ENCODE results near the gene CTIF. TPM values are rescaled to one million over a fixed set of nuclear protein-coding genes. Genes with fewer than 3 reads are reported as not detected.

CTIF gene
- total and polyA plus RNA-seq, 2 experiments from 2014 or later: 22.1 to 27.9 TPM

DNA sequence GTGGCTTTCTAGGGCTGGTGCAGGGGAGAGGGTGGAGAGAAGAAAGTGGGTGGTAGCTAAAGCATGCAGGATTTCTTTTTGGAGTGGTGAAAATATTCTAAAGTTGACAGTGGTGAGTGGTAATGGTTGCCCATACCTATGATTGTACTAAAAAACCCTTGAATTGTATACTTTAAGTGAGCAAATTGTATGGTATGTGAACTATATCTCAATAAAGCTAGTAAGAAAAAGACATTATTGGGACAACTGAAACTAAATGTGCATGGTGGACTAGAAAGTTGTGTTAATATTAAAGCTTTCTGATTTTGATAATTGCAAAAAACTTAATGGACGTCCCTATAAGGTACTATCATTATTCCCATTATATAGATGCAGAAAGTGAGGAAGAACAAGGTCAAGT is 361.6 kb downstream of the CTIF start:
- no peak overlapping the region for H3K4me3 ChIP-seq
- no peaks in the 10 kb centered on the region for H3K9me3 ChIP-seq (ENCODE audit: low read depth)
- H3K79me2 ChIP-seq: no peaks in the 10 kb centered on the region
- TF ChIP-seq EZH2phosphoT487 (IDR thresholded peaks at IDR 0.05; ENCODE audit: low read depth, severe bottlenecking, unreplicated experiment) (no peak), EZH2 (IDR thresholded peaks at IDR 0.05; ENCODE audit: borderline replicate concordance) (no peak)
- TF ChIP-seq, protein P1, sequence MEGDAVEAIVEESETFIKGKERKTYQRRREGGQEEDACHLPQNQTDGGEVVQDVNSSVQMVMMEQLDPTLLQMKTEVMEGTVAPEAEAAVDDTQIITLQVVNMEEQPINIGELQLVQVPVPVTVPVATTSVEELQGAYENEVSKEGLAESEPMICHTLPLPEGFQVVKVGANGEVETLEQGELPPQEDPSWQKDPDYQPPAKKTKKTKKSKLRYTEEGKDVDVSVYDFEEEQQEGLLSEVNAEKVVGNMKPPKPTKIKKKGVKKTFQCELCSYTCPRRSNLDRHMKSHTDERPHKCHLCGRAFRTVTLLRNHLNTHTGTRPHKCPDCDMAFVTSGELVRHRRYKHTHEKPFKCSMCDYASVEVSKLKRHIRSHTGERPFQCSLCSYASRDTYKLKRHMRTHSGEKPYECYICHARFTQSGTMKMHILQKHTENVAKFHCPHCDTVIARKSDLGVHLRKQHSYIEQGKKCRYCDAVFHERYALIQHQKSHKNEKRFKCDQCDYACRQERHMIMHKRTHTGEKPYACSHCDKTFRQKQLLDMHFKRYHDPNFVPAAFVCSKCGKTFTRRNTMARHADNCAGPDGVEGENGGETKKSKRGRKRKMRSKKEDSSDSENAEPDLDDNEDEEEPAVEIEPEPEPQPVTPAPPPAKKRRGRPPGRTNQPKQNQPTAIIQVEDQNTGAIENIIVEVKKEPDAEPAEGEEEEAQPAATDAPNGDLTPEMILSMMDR (IDR thresholded peaks at IDR 0.05; ENCODE audit: poor library complexity): no peak
- H3K4me1 ChIP-seq (ENCODE audit: insufficient read depth): peaks cover 12% of the 10 kb centered on the region
- H3K4me2 ChIP-seq: no peak overlapping the region
- no peaks in the 10 kb centered on the region for H3K9me2 ChIP-seq (replicated peaks; ENCODE audit: insufficient read depth)
- no peaks in the 10 kb centered on the region for H4K20me1 ChIP-seq (ENCODE audit: insufficient read depth, poor library complexity, severe bottlenecking)
- H3K27ac ChIP-seq: no peak overlapping the region
- H3K36me3 ChIP-seq (replicated peaks; ENCODE audit: insufficient read depth, low read depth): no peaks in the 10 kb centered on the region
- 90% methylated on average over 1 of the region's 1 CpG for WGBS (ENCODE audit: low lambda C conversion rate, missing lambda C conversion rate)
- no peak overlapping the region for H2AFZ ChIP-seq
- no peak for DNase-seq (ENCODE audit: low spot score)
- no peaks in the 10 kb centered on the region for H3K27me3 ChIP-seq

DNA sequence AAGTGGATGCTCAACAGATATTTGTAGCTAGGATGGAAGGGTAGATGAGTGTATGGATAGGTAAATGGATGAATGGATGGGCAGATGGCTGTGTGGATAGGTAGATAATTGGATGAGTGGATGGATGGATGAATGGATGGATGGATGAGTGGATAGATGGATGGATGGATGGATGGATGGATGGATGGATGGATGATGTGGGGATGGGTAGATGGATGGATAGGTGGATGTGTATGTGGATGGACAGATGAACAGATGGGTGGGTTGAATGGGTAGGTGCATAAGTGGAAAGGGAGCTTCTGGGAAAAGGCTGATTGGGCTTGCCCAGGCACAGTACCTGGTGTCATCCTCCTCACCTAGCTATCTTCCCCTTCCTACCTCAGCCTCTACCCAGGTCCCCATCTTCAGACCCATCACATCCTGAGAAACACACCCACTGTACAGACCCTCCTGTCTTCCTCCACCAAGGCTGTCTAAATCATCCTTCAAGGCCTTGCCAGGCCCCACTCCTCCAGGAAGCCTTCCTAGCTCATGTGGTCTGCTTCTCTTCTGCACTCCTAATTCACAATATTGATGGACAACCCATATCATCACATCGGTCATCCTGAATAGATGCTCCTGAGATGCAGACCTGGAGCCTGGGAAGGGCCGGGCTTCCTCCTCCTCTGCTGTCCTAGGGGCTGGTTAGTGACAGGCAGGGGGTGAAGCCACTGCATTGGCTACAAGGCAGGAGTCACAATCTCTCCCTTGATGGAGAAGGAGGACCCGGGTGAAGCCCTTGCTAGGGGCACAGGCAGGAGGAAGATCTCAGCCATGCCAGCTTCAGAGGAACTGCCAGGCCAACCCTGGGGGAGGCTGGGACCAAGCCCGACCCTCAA is 362.6 kb downstream of the CTIF start:
- H2AFZ ChIP-seq: no peak overlapping the region
- no peaks in the 10 kb centered on the region for H3K9me2 ChIP-seq (replicated peaks; ENCODE audit: insufficient read depth)
- no peak for TF ChIP-seq EZH2phosphoT487 (IDR thresholded peaks at IDR 0.05; ENCODE audit: low read depth, severe bottlenecking, unreplicated experiment)
- TF ChIP-seq, protein P1 (IDR thresholded peaks at IDR 0.05; ENCODE audit: poor library complexity): no peak
- no peak for TF ChIP-seq EZH2 (IDR thresholded peaks at IDR 0.05; ENCODE audit: borderline replicate concordance)
- peaks cover 12% of the 10 kb centered on the region for H3K4me1 ChIP-seq (ENCODE audit: insufficient read depth)
- H4K20me1 ChIP-seq (ENCODE audit: insufficient read depth, poor library complexity, severe bottlenecking): no peaks in the 10 kb centered on the region
- H3K27me3 ChIP-seq: no peaks in the 10 kb centered on the region
- H3K9me3 ChIP-seq (ENCODE audit: low read depth): no peaks in the 10 kb centered on the region
- H3K4me3 ChIP-seq: no peak overlapping the region
- no peak overlapping the region for H3K4me2 ChIP-seq
- WGBS (ENCODE audit: low lambda C conversion rate, missing lambda C conversion rate): 75% methylated on average over 4 of the region's 4 CpGs
- no peak for DNase-seq (ENCODE audit: low spot score)
- H3K27ac ChIP-seq: peak overlapping the region; percentile 92
- H3K79me2 ChIP-seq: no peaks in the 10 kb centered on the region
- no peaks in the 10 kb centered on the region for H3K36me3 ChIP-seq (replicated peaks; ENCODE audit: insufficient read depth, low read depth)

DNA sequence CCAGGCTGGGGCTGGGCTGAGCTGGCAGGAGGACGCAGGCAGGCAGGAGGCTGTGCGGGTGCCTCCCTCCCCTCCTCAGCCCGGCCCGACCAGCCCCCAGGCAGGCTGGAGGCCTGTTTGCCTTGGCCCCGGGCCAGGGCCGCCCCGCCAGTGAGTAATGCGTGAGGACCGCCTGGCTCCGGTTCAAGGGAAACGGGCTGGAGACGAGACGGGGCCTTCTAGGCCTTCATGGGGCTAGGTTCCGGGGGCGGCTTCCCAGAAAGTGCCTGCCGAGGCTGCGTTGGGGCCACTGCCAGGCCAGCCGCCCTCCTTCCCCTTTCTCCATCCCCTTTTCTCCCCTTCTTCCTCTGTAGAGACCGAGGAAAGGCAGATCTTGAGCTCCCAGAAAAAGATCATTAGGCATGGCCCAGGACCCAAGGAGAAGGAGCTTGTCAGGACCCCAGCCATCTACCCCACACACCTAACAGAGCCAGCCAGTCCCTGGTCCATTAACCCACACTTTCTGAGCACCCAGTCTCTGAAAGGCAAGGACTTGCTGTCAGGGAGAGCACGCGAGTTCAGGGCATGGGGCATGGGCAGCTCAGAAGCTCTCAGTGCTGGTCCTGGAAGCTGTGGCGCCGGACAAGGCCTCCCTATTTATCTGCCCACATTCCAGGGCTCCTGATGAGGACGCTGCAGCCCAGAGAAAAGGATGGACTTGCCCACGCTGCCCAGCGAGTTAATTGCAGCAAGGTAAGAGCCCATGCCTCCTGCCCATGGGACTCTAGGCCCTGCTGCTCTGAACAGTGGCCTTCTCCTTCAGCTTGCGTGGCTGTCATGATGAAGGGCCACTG is 363.4 kb downstream of the CTIF start:
- peak; percentile 90 for DNase-seq (ENCODE audit: low spot score)
- 50% methylated on average over 27 of the region's 27 CpGs for WGBS (ENCODE audit: low lambda C conversion rate, missing lambda C conversion rate)
- no peak for TF ChIP-seq EZH2phosphoT487 (IDR thresholded peaks at IDR 0.05; ENCODE audit: low read depth, severe bottlenecking, unreplicated experiment)
- TF ChIP-seq, protein P1 (IDR thresholded peaks at IDR 0.05; ENCODE audit: poor library complexity): no peak
- no peak for TF ChIP-seq EZH2 (IDR thresholded peaks at IDR 0.05; ENCODE audit: borderline replicate concordance)
- H3K4me2 ChIP-seq: peak overlapping the region; percentile 47
- H4K20me1 ChIP-seq (ENCODE audit: insufficient read depth, poor library complexity, severe bottlenecking): no peaks in the 10 kb centered on the region
- H3K9me2 ChIP-seq (replicated peaks; ENCODE audit: insufficient read depth): no peaks in the 10 kb centered on the region
- peak overlapping the region; percentile 14 for H2AFZ ChIP-seq
- no peaks in the 10 kb centered on the region for H3K79me2 ChIP-seq
- no peaks in the 10 kb centered on the region for H3K27me3 ChIP-seq
- no peak overlapping the region for H3K4me3 ChIP-seq
- H3K27ac ChIP-seq: peak overlapping the region; percentile 92
- H3K36me3 ChIP-seq (replicated peaks; ENCODE audit: insufficient read depth, low read depth): no peaks in the 10 kb centered on the region
- peaks cover 12% of the 10 kb centered on the region for H3K4me1 ChIP-seq (ENCODE audit: insufficient read depth)
- no peaks in the 10 kb centered on the region for H3K9me3 ChIP-seq (ENCODE audit: low read depth)

All from hepatocyte (in vitro differentiated cells).